MCF 10A (cell line): Measurements from ENCODE around the gene MYO1D. TPM values are rescaled to one million over a fixed set of nuclear protein-coding genes. Genes with fewer than 3 reads are reported as not detected.

ENCODE experiments used
- BruUV-seq: library from RNA; stranded (reverse); fragments of 400-500 nt; replicated peaks from 2 replicates; lab custom pipeline; 2021; lab: Mats Ljungman, UMichigan
- CTCF ChIA-PET: fragments of 300-600 bp; sonication (Branson Sonifier 250); formaldehyde crosslinking; extraction: SDS; loops from one replicate; lab custom pipeline; 2021; ENCODE audit warnings: antibody characterized with exemption, inconsistent platforms; lab: Yijun Ruan, JAX
- POLR2A ChIA-PET: fragments of 300-600, 350-650 bp; sonication (Branson Sonifier 250); formaldehyde crosslinking; extraction: SDS; loops from one replicate; lab custom pipeline; 2020; ENCODE audit warnings: antibody characterized with exemption, inconsistent platforms; lab: Yijun Ruan, JAX
- DNase-seq: peaks from one replicate; pipeline ENCODE4 v3.0.0-alpha.2; 2018; ENCODE audit not compliant: unreplicated experiment
- H3K27ac Mint-ChIP-seq: one replicate; pipeline ENCODE4 v1.8.0; 2022; ENCODE audit warnings: mild to moderate bottlenecking, low read depth, mixed read lengths; ENCODE audit not compliant: unreplicated experiment
- H3K27me3 Mint-ChIP-seq: one replicate; pipeline ENCODE4 v1.8.0; 2022; ENCODE audit warnings: mixed read lengths; ENCODE audit not compliant: insufficient read depth, unreplicated experiment
- H3K36me3 Mint-ChIP-seq: one replicate; pipeline ENCODE4 v1.8.0; 2022; ENCODE audit warnings: mild to moderate bottlenecking, moderate library complexity, mixed read lengths; ENCODE audit not compliant: insufficient read depth, unreplicated experiment
- H3K4me1 Mint-ChIP-seq: one replicate; pipeline ENCODE4 v1.8.0; 2022; ENCODE audit warnings: mixed read lengths; ENCODE audit not compliant: insufficient read depth, unreplicated experiment
- H3K4me3 Mint-ChIP-seq: one replicate; pipeline ENCODE4 v1.8.0; 2022; ENCODE audit warnings: mild to moderate bottlenecking, moderate library complexity, mixed read lengths; ENCODE audit not compliant: unreplicated experiment
- H3K9me3 Mint-ChIP-seq: one replicate; pipeline ENCODE4 v1.8.0; 2022; ENCODE audit warnings: mixed read lengths; ENCODE audit not compliant: unreplicated experiment
- intact Hi-C: fragments of 100-400 bp; cut with micrococcal nuclease; formaldehyde crosslinking; loops from 2 replicates; pipeline ENCODE4 v1.14.1; 2022
- total RNA-seq: library from RNA; stranded (reverse); gene quantifications from 2 replicates; pipeline ENCODE4 v1.2.3, GENCODE V29; 2022
- TF ChIP-seq, protein P1 (sequence below): fragments of 200-600 bp; IDR thresholded peaks from one replicate; pipeline ENCODE4 v1.8.0; 2022; ENCODE audit warnings: antibody characterized with exemption, mild to moderate bottlenecking; ENCODE audit not compliant: unreplicated experiment

MYO1D gene
- total RNA-seq, 1 experiment from 2014 or later = 30.5 TPM

DNA sequence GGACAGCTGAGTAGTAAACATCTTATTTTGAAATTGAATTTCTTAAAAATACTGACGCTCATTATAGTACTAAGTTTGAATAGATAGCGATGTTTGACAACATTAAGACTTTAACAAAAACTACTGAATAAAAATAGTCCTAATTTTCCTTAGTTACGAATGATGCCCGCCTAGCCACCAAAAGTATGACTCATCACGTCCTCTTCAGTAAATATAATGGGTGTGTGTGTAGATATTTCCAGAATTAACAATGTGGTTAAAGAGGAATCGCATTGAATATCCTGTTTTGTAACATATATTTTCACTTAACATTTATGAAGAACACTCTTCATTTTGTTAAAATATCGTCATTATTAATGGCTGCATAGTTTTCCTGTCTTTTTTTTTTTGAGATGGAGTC is 187.6 kb downstream of the MYO1D start:
- TF ChIP-seq, protein P1, sequence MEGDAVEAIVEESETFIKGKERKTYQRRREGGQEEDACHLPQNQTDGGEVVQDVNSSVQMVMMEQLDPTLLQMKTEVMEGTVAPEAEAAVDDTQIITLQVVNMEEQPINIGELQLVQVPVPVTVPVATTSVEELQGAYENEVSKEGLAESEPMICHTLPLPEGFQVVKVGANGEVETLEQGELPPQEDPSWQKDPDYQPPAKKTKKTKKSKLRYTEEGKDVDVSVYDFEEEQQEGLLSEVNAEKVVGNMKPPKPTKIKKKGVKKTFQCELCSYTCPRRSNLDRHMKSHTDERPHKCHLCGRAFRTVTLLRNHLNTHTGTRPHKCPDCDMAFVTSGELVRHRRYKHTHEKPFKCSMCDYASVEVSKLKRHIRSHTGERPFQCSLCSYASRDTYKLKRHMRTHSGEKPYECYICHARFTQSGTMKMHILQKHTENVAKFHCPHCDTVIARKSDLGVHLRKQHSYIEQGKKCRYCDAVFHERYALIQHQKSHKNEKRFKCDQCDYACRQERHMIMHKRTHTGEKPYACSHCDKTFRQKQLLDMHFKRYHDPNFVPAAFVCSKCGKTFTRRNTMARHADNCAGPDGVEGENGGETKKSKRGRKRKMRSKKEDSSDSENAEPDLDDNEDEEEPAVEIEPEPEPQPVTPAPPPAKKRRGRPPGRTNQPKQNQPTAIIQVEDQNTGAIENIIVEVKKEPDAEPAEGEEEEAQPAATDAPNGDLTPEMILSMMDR = no peak
- H3K9me3 Mint-ChIP-seq = no peaks in the 10 kb centered on the region
- ChIA-PET POLR2A (no interaction called here), CTCF (no interaction called here)
- H3K36me3 Mint-ChIP-seq = peaks cover 1% of the 10 kb centered on the region
- H3K27me3 Mint-ChIP-seq = no peaks in the 10 kb centered on the region
- no TSS peak for BruUV-seq
- no peak overlapping the region for H3K27ac Mint-ChIP-seq
- DNase-seq = no peak
- H3K4me3 Mint-ChIP-seq = no peak overlapping the region
- intact Hi-C loops = no loop called here
- no peaks in the 10 kb centered on the region for H3K4me1 Mint-ChIP-seq

DNA sequence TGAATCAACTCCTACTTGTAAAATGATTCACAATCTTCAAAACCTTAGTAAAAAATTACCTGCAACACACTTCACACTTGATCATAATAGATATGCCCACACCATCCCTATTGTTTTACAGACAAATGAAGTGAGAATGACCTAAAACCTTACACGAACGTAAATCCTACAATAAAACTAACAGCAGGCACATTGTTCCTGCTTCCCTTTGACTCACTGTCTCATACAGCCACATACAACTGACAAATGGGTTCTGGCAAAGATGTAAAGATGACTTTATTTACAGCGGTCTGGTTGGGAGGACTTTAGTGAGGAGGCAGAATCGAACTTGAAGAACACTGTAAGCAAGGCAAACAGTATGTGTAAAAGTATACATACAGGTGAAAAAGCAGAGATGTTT is 188.7 kb downstream of the MYO1D start:
- TF ChIP-seq, protein P1 = no peak
- H3K27ac Mint-ChIP-seq = no peak overlapping the region
- DNase-seq = no peak
- BruUV-seq = no TSS peak
- H3K27me3 Mint-ChIP-seq = no peaks in the 10 kb centered on the region
- CTCF ChIA-PET = no interaction called here
- intact Hi-C loops = no loop called here
- H3K4me1 Mint-ChIP-seq = no peaks in the 10 kb centered on the region
- peaks cover 6% of the 10 kb centered on the region for H3K36me3 Mint-ChIP-seq
- H3K9me3 Mint-ChIP-seq = no peaks in the 10 kb centered on the region
- no peak overlapping the region for H3K4me3 Mint-ChIP-seq
- POLR2A ChIA-PET = no interaction called here

DNA sequence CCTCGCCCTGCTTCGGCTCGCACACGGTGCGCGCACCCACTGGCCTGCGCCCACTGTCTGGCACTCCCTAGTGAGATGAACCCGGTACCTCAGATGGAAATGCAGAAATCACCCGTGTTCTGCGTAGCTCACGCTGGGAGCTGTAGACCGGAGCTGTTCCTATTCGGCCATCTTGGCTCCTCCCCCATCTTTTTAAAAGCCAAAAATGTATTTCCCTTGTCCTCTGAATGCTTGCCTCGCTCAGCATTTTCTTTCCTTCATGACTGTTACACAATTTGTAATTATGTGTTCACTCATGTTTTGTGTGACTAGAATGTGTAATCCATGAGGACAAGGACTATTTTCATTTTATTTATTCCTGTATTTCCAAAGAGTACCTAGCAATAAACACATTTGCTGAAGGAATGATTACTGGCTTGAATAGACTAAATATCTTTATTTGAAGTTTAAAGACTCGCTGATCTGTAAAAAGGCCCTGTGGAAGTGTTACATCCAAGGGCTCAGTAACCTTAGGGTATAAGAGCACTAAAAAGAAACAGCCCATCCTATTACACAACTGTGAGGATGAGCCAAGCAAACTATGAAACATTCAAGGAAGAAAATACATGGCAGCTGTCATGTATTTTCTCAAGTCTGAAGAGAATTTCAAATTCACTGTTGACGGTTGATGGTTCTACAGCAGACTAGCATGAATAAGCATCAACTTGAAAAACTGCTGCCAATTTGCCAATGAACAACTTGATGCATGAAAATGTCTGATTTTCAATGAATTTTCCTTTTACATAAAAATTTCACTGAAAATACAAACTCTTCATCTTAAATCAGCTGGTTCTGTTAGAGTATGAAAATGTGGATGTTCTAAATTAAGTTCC is 192.6 kb downstream of the MYO1D start:
- Mint-ChIP-seq H3K27ac (no peak overlapping the region), H3K9me3 (no peaks in the 10 kb centered on the region), H3K4me1 (no peaks in the 10 kb centered on the region), H3K36me3 (peaks cover 6% of the 10 kb centered on the region), H3K4me3 (no peak overlapping the region), H3K27me3 (no peaks in the 10 kb centered on the region)
- CTCF ChIA-PET = interaction anchor here (0.9 kb wide), 1 partner anchor 11 kb away, joined by 3 read pairs; no protein-coding TSS in a partner anchor
- no TSS peak for BruUV-seq
- intact Hi-C loops = no loop called here
- TF ChIP-seq, protein P1 = no peak
- POLR2A ChIA-PET = no interaction called here
- DNase-seq = no peak

DNA sequence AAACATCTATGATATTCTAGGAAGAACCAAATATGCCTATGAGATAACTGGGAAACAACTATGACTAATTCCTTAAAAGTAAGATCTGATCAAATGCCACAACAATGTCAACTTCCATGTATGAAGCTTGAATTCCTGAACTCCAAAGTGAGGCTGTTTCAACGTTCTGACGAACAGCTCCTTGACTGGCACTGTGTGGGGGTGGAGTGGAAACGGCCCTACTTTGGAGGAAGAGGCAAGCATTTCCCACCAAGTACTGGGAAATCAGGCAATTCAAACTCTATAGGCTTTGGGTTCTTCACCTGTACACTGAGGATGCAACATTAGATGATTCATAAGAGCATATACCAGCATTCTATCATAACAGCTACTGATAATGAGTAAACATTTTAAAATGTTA is 203.0 kb downstream of the MYO1D start:
- intact Hi-C loops = no loop called here
- Mint-ChIP-seq H3K27ac (no peak overlapping the region), H3K4me3 (no peak overlapping the region), H3K4me1 (no peaks in the 10 kb centered on the region), H3K36me3 (peaks cover 6% of the 10 kb centered on the region), H3K9me3 (no peaks in the 10 kb centered on the region), H3K27me3 (no peaks in the 10 kb centered on the region)
- no TSS peak for BruUV-seq
- TF ChIP-seq, protein P1 = no peak
- POLR2A ChIA-PET = no interaction called here
- no peak for DNase-seq
- CTCF ChIA-PET = interaction anchor here (0.6 to 2.3 kb wide), 4 partner anchors 11 to 203 kb away, joined by 3 to 14 read pairs (median 4); partner anchors contain the start of gene MYO1D
